Esophagus muscularis mucosa (tissue), 4 donors: ENCODE measurements around the gene COG5. TPM values are rescaled to one million over a fixed set of nuclear protein-coding genes. Genes with fewer than 3 reads are reported as not detected.

Experiments
- DNase-seq: peaks from one replicate; pipeline ENCODE4 v3.0.0-alpha.2; 2017; ENCODE audit errors: extremely low spot score
- H3K27ac ChIP-seq, 4 donors: fragments of 200-600 bp; sonication (generic); replicated peaks in 1 of 4; 1 replicate in 3 of 4; 2 replicates in 1 of 4; pipeline ENCODE4 v1.5.1; 2016 to 2019; ENCODE audit warnings: mild to moderate bottlenecking in 1 of 4
- H3K27me3 ChIP-seq, 4 donors: fragments of 200-600 bp; sonication (generic); one replicate each; pipeline versions ENCODE4 v1.5.1 to v1.6.0; 2016 to 2019
- H3K36me3 ChIP-seq, 4 donors: fragments of 200-600 bp; sonication (generic); one replicate each; pipeline ENCODE4 v1.5.1; 2016 to 2019
- H3K4me1 ChIP-seq, 4 donors: fragments of 200-600 bp; sonication (generic); one replicate each; pipeline ENCODE4 v1.5.1; 2016 to 2019
- H3K4me3 ChIP-seq, 4 donors: fragments of 200-600 bp; sonication (generic); 1 replicate in 2 of 4; 2 replicates in 2 of 4; pipeline ENCODE4 v1.5.1; 2016 to 2019; ENCODE audit warnings: mild to moderate bottlenecking in 4 of 4, moderate library complexity in 1 of 4
- H3K9me3 ChIP-seq, 4 donors: fragments of 200-600 bp; sonication (generic); 1 replicate in 3 of 4; 2 replicates in 1 of 4; pipeline ENCODE4 v1.5.1; 2016 to 2019
- EP300 ChIP-seq: sonication (generic); formaldehyde crosslinking; IDR thresholded peaks from one replicate; pipeline ENCODE4 v1.6.1; 2017; ENCODE audit warnings: antibody characterized with exemption
- POLR2A ChIP-seq: fragments of 450-650 bp; IDR thresholded peaks from one replicate; pipeline ENCODE4 v1.6.1; 2017; ENCODE audit warnings: antibody characterized with exemption, moderate library complexity, mild to moderate bottlenecking, low read depth
- POLR2AphosphoS5 ChIP-seq, 2 donors: sonication (generic); formaldehyde crosslinking; IDR thresholded peaks; one replicate each; pipeline ENCODE4 v1.6.1; 2017; ENCODE audit warnings: antibody characterized with exemption in 2 of 2
- WGBS: methylation state at CpG from one replicate; pipeline ENCODE4 v1.1.5; 2018; 5-methylcytosine and 5-hydroxymethylcytosine counted together
- intact Hi-C: fragments of 100-400 bp; cut with DNase I; formaldehyde crosslinking; loops from one replicate; pipeline ENCODE4 v1.15.1; 2023
- total RNA-seq, 4 donors: library from RNA; depleted of rRNA; stranded (reverse); fragments of >200 nt; gene quantifications; one replicate each; pipeline versions ENCODE4 v1.1.0 to v1.2.1, GENCODE V29; 2016
- TF ChIP-seq, protein P1 (sequence below), 3 experiments: fragments of 200-600 bp in 2 of 3; fragments of 450-650 bp in 1 of 3; sonication (generic) in 2 of 3; IDR thresholded peaks; one replicate each; pipeline ENCODE4 v1.5.1; 2017 to 2019; ENCODE audit warnings: antibody characterized with exemption in 3 of 3, mild to moderate bottlenecking in 2 of 3, moderate library complexity in 1 of 3

The COG5 gene
- total RNA-seq, 4 donors from 2014 or later, result 20.3 to 33.4 (median 24.9) TPM

- TF ChIP-seq POLR2AphosphoS5 (IDR thresholded peaks at IDR 0.05), result no peak
- TF ChIP-seq POLR2A, result no peak
- TF ChIP-seq, protein P1, sequence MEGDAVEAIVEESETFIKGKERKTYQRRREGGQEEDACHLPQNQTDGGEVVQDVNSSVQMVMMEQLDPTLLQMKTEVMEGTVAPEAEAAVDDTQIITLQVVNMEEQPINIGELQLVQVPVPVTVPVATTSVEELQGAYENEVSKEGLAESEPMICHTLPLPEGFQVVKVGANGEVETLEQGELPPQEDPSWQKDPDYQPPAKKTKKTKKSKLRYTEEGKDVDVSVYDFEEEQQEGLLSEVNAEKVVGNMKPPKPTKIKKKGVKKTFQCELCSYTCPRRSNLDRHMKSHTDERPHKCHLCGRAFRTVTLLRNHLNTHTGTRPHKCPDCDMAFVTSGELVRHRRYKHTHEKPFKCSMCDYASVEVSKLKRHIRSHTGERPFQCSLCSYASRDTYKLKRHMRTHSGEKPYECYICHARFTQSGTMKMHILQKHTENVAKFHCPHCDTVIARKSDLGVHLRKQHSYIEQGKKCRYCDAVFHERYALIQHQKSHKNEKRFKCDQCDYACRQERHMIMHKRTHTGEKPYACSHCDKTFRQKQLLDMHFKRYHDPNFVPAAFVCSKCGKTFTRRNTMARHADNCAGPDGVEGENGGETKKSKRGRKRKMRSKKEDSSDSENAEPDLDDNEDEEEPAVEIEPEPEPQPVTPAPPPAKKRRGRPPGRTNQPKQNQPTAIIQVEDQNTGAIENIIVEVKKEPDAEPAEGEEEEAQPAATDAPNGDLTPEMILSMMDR (IDR thresholded peaks at IDR 0.05), result no peak
- TF ChIP-seq EP300, result no peak
- peaks cover 33 to 86% (median 73%) of the 10 kb centered on the region in 4 donors for H3K36me3 ChIP-seq
- intact Hi-C loops, result no loop called here
- H3K4me1 ChIP-seq, result peaks cover 0 to 38% (median 16%) of the 10 kb centered on the region in 4 donors
- no peak for DNase-seq
- H3K27me3 ChIP-seq, result no peaks in the 10 kb centered on the region
- no peaks in the 10 kb centered on the region for H3K9me3 ChIP-seq
- no peak overlapping the region for H3K27ac ChIP-seq
- 92% methylated on average over 10 of the region's 10 CpGs for WGBS
- no peak overlapping the region for H3K4me3 ChIP-seq
These were observed 366.7 kb downstream of the COG5 start for GRCh38 chr7:107196834-107197610.

- no peak overlapping the region for H3K27ac ChIP-seq
- WGBS, result 63% methylated on average over 1 of the region's 1 CpG
These were observed 369.7 kb downstream of the COG5 start for GRCh38 chr7:107194052-107194451.

GRCh38 chr7:107190090-107190489, 373.6 kb downstream of the COG5 start:
- H3K4me3 ChIP-seq, result no peak overlapping the region
- peaks cover 37 to 88% (median 66%) of the 10 kb centered on the region in 4 donors for H3K36me3 ChIP-seq
- DNase-seq, result no peak
- H3K27ac ChIP-seq, result no peak overlapping the region
- TF ChIP-seq, protein P1 (IDR thresholded peaks at IDR 0.05), result no peak
- no peak for TF ChIP-seq POLR2A
- no peak for TF ChIP-seq EP300
- no peak for TF ChIP-seq POLR2AphosphoS5 (IDR thresholded peaks at IDR 0.05)
- WGBS, result 97% methylated on average over 2 of the region's 2 CpGs
- H3K4me1 ChIP-seq, result peaks cover 0 to 27% (median 5%) of the 10 kb centered on the region in 4 donors
- H3K9me3 ChIP-seq, result no peaks in the 10 kb centered on the region
- no peaks in the 10 kb centered on the region for H3K27me3 ChIP-seq
- intact Hi-C loops, result no loop called here

More at GRCh38 chr7:107194052-107194451, 369.7 kb downstream of the COG5 start:
- Histone ChIP-seq H3K9me3 (no peaks in the 10 kb centered on the region), H3K36me3 (peaks cover 34 to 88% (median 70%) of the 10 kb centered on the region in 4 donors), H3K27me3 (no peaks in the 10 kb centered on the region), H3K4me3 (no peak overlapping the region), H3K4me1 (peaks cover 0 to 22% (median 3%) of the 10 kb centered on the region in 4 donors)
- TF ChIP-seq EP300, result no peak
- TF ChIP-seq, protein P1 (IDR thresholded peaks at IDR 0.05), result peak in 1 of 3 experiments; percentile 3
- intact Hi-C loops, result no loop called here
- no peak for DNase-seq

DNA sequence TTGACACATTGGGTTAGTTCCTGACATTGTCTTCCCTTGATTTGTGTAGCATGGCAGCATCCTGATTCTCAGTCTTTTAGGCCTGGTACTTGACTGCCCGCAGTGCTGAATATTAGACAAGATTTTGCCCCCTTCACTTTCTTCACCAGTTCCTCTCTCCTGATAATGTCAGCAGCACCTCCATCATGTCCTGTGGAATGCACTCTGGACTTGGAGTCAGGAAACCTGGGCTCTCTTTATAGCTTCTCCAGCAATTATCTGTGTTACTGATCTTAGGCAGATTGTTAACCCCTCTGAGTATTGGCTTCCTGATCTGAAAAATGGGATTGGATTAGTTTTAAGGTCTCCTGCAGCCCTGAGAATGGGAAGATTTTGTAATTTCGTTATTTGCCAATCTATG, 375.9 kb downstream of the COG5 start:
- WGBS, result 85% methylated on average over 2 of the region's 2 CpGs
- Histone ChIP-seq H3K4me3 (no peak overlapping the region), H3K36me3 (peaks cover 37 to 100% (median 75%) of the 10 kb centered on the region in 4 donors), H3K4me1 (peaks cover 0 to 16% (median 4%) of the 10 kb centered on the region in 4 donors), H3K27ac (no peak overlapping the region), H3K27me3 (no peaks in the 10 kb centered on the region), H3K9me3 (no peaks in the 10 kb centered on the region)
- TF ChIP-seq, protein P1 (IDR thresholded peaks at IDR 0.05), result no peak
- no peak for TF ChIP-seq EP300
- TF ChIP-seq POLR2A, result no peak
- TF ChIP-seq POLR2AphosphoS5 (IDR thresholded peaks at IDR 0.05), result no peak
- intact Hi-C loops, result no loop called here
- DNase-seq, result no peak
